ENCODE data around the gene ATP13A5. TPM values are rescaled to one million over a fixed set of nuclear protein-coding genes. Genes with fewer than 3 reads are reported as not detected.

ATP13A5 gene
- total RNA-seq, 1 experiment from 2014 or later = not detected

- Histone ChIP-seq H3K4me1 (ENCODE audit: control insufficient read depth, insufficient read depth, low read length) (no peaks in the 10 kb centered on the region), H3K4me3 (ENCODE audit: low read depth in 2 of 2, low read length in 2 of 2) (no peak overlapping the region), H3K27me3 (ENCODE audit: control insufficient read depth, insufficient read depth, low read length) (no peaks in the 10 kb centered on the region), H3K9me3 (ENCODE audit: control insufficient read depth, insufficient read depth, low read depth, low read length) (no peaks in the 10 kb centered on the region), H3K36me3 (ENCODE audit: control insufficient read depth, insufficient read depth, low read length) (no peaks in the 10 kb centered on the region), H3K27ac (ENCODE audit: low read length) (no peak overlapping the region)
- POLR2A ChIA-PET = no interaction called here
- TF ChIP-seq CTCF (IDR thresholded peaks at IDR 0.05) (no peak), SIN3A (IDR thresholded peaks at IDR 0.05; ENCODE audit: borderline replicate concordance, insufficient read depth, low read depth, low read length) (no peak), POLR2AphosphoS5 (IDR thresholded peaks at IDR 0.05; ENCODE audit: low read depth, low read length) (no peak), REST (IDR thresholded peaks at IDR 0.05; ENCODE audit: insufficient read depth in 1 of 2, low read depth in 2 of 2, low read length in 1 of 2) (no peak), TCF7L2 (IDR thresholded peaks at IDR 0.05; ENCODE audit: low read depth, low read length) (no peak)
- in situ Hi-C loops (cut with HindIII; ENCODE audit: low pct_unique_long_range_greater_than_20kb, low sequenced_read_pairs) = no loop called here
- CTCF ChIA-PET = no interaction called here
- intact Hi-C loops (cut with micrococcal nuclease; ENCODE audit: unreplicated experiment) = no loop called here
- BruUV-seq (replicated peaks) = no TSS peak
- DNase-seq (ENCODE audit: low read depth, low spot score) (no peak), ATAC-seq (no peak)
Observed at GRCh38 chr3:193350744-193351143, 27.8 kb downstream of the ATP13A5 start.

GRCh38 chr3:193348686-193349085 lies 29.9 kb downstream of the ATP13A5 start:
- no peaks in the 10 kb centered on the region for H3K27me3 ChIP-seq (ENCODE audit: control insufficient read depth, insufficient read depth, low read length)
- no peaks in the 10 kb centered on the region for H3K36me3 ChIP-seq (ENCODE audit: control insufficient read depth, insufficient read depth, low read length)
- POLR2A ChIA-PET = no interaction called here
- CTCF ChIA-PET = no interaction called here
- no peak for ATAC-seq
- H3K4me1 ChIP-seq (ENCODE audit: control insufficient read depth, insufficient read depth, low read length) = no peaks in the 10 kb centered on the region
- DNase-seq (ENCODE audit: low read depth, low spot score) = no peak
- no peaks in the 10 kb centered on the region for H3K9me3 ChIP-seq (ENCODE audit: control insufficient read depth, insufficient read depth, low read depth, low read length)
- no peak overlapping the region for H3K27ac ChIP-seq (ENCODE audit: low read length)
- in situ Hi-C loops (cut with HindIII; ENCODE audit: low pct_unique_long_range_greater_than_20kb, low sequenced_read_pairs) = no loop called here
- no peak overlapping the region for H3K4me3 ChIP-seq (ENCODE audit: low read depth in 2 of 2, low read length in 2 of 2)
- no peak for TF ChIP-seq POLR2AphosphoS5 (IDR thresholded peaks at IDR 0.05; ENCODE audit: low read depth, low read length)
- TF ChIP-seq SIN3A (IDR thresholded peaks at IDR 0.05; ENCODE audit: borderline replicate concordance, insufficient read depth, low read depth, low read length) = no peak
- no peak for TF ChIP-seq REST (IDR thresholded peaks at IDR 0.05; ENCODE audit: insufficient read depth in 1 of 2, low read depth in 2 of 2, low read length in 1 of 2)
- no peak for TF ChIP-seq TCF7L2 (IDR thresholded peaks at IDR 0.05; ENCODE audit: low read depth, low read length)
- TF ChIP-seq CTCF (IDR thresholded peaks at IDR 0.05) = no peak
- intact Hi-C loops (cut with micrococcal nuclease; ENCODE audit: unreplicated experiment) = no loop called here
- no TSS peak for BruUV-seq (replicated peaks)

Measured in Panc1 (cell line).